ENCODE data around the gene VSTM2L.

- no peak for TF ChIP-seq CREB5 (CRISPR knock-in tag; IDR thresholded peaks at IDR 0.05; ENCODE audit: low read depth)
- no peak for TF ChIP-seq ZNF565 (CRISPR knock-in tag; conservative IDR thresholded peaks at IDR 0.05; ENCODE audit: low read depth)
- TF ChIP-seq PPARA (CRISPR knock-in tag; IDR thresholded peaks at IDR 0.05; ENCODE audit: borderline replicate concordance) = no peak
These were observed 13.1 kb downstream of the VSTM2L start for GRCh38 chr20:37915800-37916570.
